Nephron progenitor cell (in vitro differentiated cells): Measurements from ENCODE around the gene OR2AJ1.
"Not testable (repeated sequence)": the region's sequence is repeated elsewhere in the genome, so short reads cannot be mapped to it uniquely, and the experiment has no call there.

Source experiments
- DNase-seq: peaks from one replicate; pipeline ENCODE4 v3.0.0; 2021
- H3K27ac Mint-ChIP-seq: 2 replicates; pipeline ENCODE4 v1.8.0; 2021; ENCODE audit warnings: mild to moderate bottlenecking, moderate library complexity, mixed read lengths
- H3K27me3 Mint-ChIP-seq: 2 replicates; pipeline ENCODE4 v1.8.0; 2021; ENCODE audit warnings: mild to moderate bottlenecking, low read depth, mixed read lengths; ENCODE audit not compliant: poor library complexity
- H3K36me3 Mint-ChIP-seq: 2 replicates; pipeline ENCODE4 v1.8.0; 2021; ENCODE audit warnings: low read depth, mixed read lengths
- H3K4me1 Mint-ChIP-seq: 2 replicates; pipeline ENCODE4 v1.8.0; 2021; ENCODE audit warnings: mixed read lengths
- H3K4me3 Mint-ChIP-seq: 2 replicates; pipeline ENCODE4 v1.8.0; 2021; ENCODE audit warnings: mild to moderate bottlenecking, moderate library complexity, mixed read lengths
- H3K9me3 Mint-ChIP-seq: 2 replicates; pipeline ENCODE4 v1.8.0; 2021; ENCODE audit warnings: mild to moderate bottlenecking, moderate library complexity, mixed read lengths
- CTCF ChIP-seq: fragments of 200-600 bp; sonication (generic); IDR thresholded peaks from 2 replicates; pipeline ENCODE4 v1.5.0; 2021; ENCODE audit warnings: antibody characterized with exemption

The OR2AJ1 gene

DNA sequence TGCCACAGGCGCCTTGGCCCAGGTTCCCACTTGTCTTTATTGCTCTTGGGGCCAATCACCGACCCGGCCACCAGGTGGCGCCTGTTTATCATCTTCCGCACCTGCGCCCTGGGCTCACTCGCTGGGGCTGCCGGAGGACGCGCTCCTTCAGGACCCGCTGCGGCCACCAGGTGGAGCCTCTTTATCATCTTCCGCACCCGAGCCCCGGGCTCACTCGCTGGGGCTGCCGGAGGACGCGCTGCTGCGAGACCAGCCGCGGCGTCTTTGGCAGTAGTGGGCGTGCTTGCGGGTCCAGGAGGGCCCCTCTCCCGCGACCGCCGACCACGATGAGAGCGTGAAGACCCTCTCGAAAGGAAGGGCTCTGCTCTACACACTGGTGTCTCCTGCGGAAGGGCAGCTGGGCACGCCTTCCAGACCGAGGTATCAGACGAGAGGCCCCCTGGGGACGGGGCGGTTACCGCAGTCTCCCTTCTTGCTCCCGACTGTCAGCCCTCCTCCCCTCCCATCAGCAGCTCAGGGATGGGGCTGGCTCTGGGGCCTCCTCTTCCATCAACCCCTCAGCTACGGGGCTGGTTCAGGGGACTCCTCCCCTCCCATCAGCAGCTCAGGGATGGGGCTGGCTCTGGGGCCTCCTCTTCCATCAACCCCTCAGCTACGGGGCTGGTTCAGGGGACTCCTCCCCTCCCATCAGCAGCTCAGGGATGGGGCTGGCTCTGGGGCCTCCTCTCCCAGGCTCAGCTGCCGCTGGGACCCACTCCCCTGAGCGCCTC, 12.5 kb downstream of the OR2AJ1 start:
- H3K27me3 Mint-ChIP-seq: peaks cover 15% of the 10 kb centered on the region
- DNase-seq: peak; percentile 84
- H3K36me3 Mint-ChIP-seq, H3K4me1 Mint-ChIP-seq, H3K27ac Mint-ChIP-seq: not testable (repeated sequence)
- TF ChIP-seq CTCF: peak; percentile 68
- peaks cover 30% of the 10 kb centered on the region for H3K9me3 Mint-ChIP-seq
- peak overlapping the region; percentile 74 for H3K4me3 Mint-ChIP-seq

GRCh38 chr1:247942624-247943023, 17.9 kb downstream of the OR2AJ1 start:
- H3K9me3 Mint-ChIP-seq: peaks cover 44% of the 10 kb centered on the region

DNA sequence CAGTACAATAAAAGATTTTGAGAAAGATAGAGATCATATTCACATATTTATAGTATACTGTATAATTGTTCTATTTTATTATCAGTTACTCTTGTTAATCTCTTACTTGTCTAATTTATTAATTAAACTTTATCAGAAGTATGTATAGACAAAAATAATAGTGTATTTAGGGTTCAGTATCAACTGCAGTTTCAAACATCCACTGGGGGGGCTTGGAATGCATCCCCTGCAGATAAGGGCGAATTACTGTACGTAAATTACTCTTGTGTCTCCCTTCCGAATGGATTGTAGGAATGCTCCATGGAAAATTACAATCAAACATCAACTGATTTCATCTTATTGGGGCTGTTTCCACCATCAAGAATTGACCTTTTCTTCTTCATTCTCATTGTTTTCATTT, 23.9 kb downstream of the OR2AJ1 start, which contains the start of gene OR2L8:
TSS of gene OR2L8 (plus strand) at position 301 of the 400 bp plus-strand sequence. CDS start at position 301, 0 bp downstream.
- no peak for DNase-seq
- no peaks in the 10 kb centered on the region for H3K36me3 Mint-ChIP-seq
- peaks cover 76% of the 10 kb centered on the region for H3K9me3 Mint-ChIP-seq
- H3K4me1 Mint-ChIP-seq: no peaks in the 10 kb centered on the region
- peaks cover 5% of the 10 kb centered on the region for H3K27me3 Mint-ChIP-seq
- no peak for TF ChIP-seq CTCF
- H3K4me3 Mint-ChIP-seq: no peak within 1 kb of the TSS
- H3K27ac Mint-ChIP-seq: no peak within 1 kb of the TSS

More at GRCh38 chr1:247942624-247943023, 17.9 kb downstream of the OR2AJ1 start:
- Mint-ChIP-seq H3K4me1 (no peaks in the 10 kb centered on the region), H3K36me3 (no peaks in the 10 kb centered on the region), H3K27ac (no peak overlapping the region), H3K27me3 (peaks cover 11% of the 10 kb centered on the region), H3K4me3 (no peak overlapping the region)
- no peak for TF ChIP-seq CTCF
- DNase-seq: no peak

- Mint-ChIP-seq H3K4me3 (no peak overlapping the region), H3K27me3 (peaks cover 5% of the 10 kb centered on the region), H3K36me3 (no peaks in the 10 kb centered on the region), H3K27ac (no peak overlapping the region), H3K9me3 (peaks cover 75% of the 10 kb centered on the region), H3K4me1 (no peaks in the 10 kb centered on the region)
- TF ChIP-seq CTCF: no peak
- no peak for DNase-seq
These were observed 28.7 kb downstream of the OR2AJ1 start for GRCh38 chr1:247953408-247953807.

- TF ChIP-seq CTCF: no peak
- H3K4me1 Mint-ChIP-seq: no peaks in the 10 kb centered on the region
- H3K36me3 Mint-ChIP-seq: no peaks in the 10 kb centered on the region
- H3K9me3 Mint-ChIP-seq: peaks cover 69% of the 10 kb centered on the region
- H3K27me3 Mint-ChIP-seq: peaks cover under 1% of the 10 kb centered on the region
- DNase-seq: no peak
- H3K27ac Mint-ChIP-seq: no peak overlapping the region
- H3K4me3 Mint-ChIP-seq: no peak overlapping the region
These were observed 37.1 kb downstream of the OR2AJ1 start for GRCh38 chr1:247961791-247962190.
